Endodermal cell (in vitro differentiated cells): ENCODE measurements around the gene PLD2. TPM values are rescaled to one million over a fixed set of nuclear protein-coding genes. Genes with fewer than 3 reads are reported as not detected.
A peak's percentile ranks its signal among the peaks of the same experiment; 100 is the strongest.

Source experiments
- DNase-seq: peaks from one replicate; pipeline ENCODE4 v3.0.0-alpha.2; 2017
- H3K27ac ChIP-seq: 2 replicates; pipeline ENCODE4 v1.5.1; 2013; ENCODE audit warnings: mild to moderate bottlenecking, low read depth, low read length, moderate library complexity
- H3K27me3 ChIP-seq: 2 replicates; pipeline ENCODE4 v1.6.1; 2013; ENCODE audit warnings: mild to moderate bottlenecking, low read length, moderate library complexity; ENCODE audit not compliant: insufficient read depth, control insufficient read depth, poor library complexity, severe bottlenecking
- H3K36me3 ChIP-seq: 2 replicates; pipeline ENCODE4 v1.7.0; 2013; ENCODE audit warnings: mild to moderate bottlenecking, low read length, moderate library complexity; ENCODE audit not compliant: control insufficient read depth, insufficient read depth
- H3K4me1 ChIP-seq: one replicate; pipeline ENCODE4 v1.7.0; 2013; ENCODE audit warnings: low read length; ENCODE audit not compliant: control insufficient read depth, insufficient read depth
- H3K4me3 ChIP-seq: 2 replicates; pipeline ENCODE4 v1.5.1; 2013; ENCODE audit warnings: mild to moderate bottlenecking, low read length, moderate library complexity
- H3K9ac ChIP-seq: 2 replicates; pipeline ENCODE4 v1.6.1; 2013; ENCODE audit warnings: mild to moderate bottlenecking, low read length, moderate library complexity; ENCODE audit not compliant: poor library complexity, severe bottlenecking; ENCODE audit errors: extremely low read depth
- H3K9me3 ChIP-seq: 2 replicates; pipeline ENCODE4 v1.6.1; 2013; ENCODE audit warnings: mild to moderate bottlenecking, low read length, moderate library complexity; ENCODE audit not compliant: control insufficient read depth
- H3K27ac Mint-ChIP-seq: 2 replicates; pipeline ENCODE4 v1.8.0; 2020; ENCODE audit warnings: mixed read lengths
- H3K27me3 Mint-ChIP-seq: 2 replicates; pipeline ENCODE4 v1.8.0; 2021; ENCODE audit warnings: mild to moderate bottlenecking, mixed read lengths; ENCODE audit not compliant: insufficient read depth
- H3K36me3 Mint-ChIP-seq: 2 replicates; pipeline ENCODE4 v1.8.0; 2020; ENCODE audit warnings: low read depth, mixed read lengths
- H3K4me1 Mint-ChIP-seq: 2 replicates; pipeline ENCODE4 v1.8.0; 2020; ENCODE audit warnings: mixed read lengths
- H3K4me3 Mint-ChIP-seq: 2 replicates; pipeline ENCODE4 v1.8.0; 2020; ENCODE audit warnings: mild to moderate bottlenecking, moderate library complexity, mixed read lengths
- H3K9me3 Mint-ChIP-seq: 2 replicates; pipeline ENCODE4 v1.8.0; 2020; ENCODE audit warnings: mild to moderate bottlenecking, mixed read lengths
- CTCF ChIP-seq: fragments of 200-600 bp; sonication (generic); conservative IDR thresholded peaks from 2 replicates; pipeline ENCODE4 v1.5.0; 2021; ENCODE audit warnings: antibody characterized with exemption, mild to moderate bottlenecking
- whole genome bisulfite sequencing, 2 experiments: methylation state at CpG; one replicate each; pipeline versions ENCODE4 v1.1.5 to v1.1.7; 2013; ENCODE audit warnings: missing lambda C conversion rate in 2 of 2, mixed read lengths in 1 of 2; ENCODE audit not compliant: insufficient coverage in 1 of 2, insufficient read length in 1 of 2; 5-methylcytosine and 5-hydroxymethylcytosine counted together
- total RNA-seq, 2 donors: library from RNA; stranded (reverse); fragmentation: NEBNext Ultra II Directional in 1 of 2; extraction: Animal tissue kit (Norgen Biotek cat#: 25700) in 1 of 2; gene quantifications; 2 replicates in 1 of 2; 3 replicates in 1 of 2; pipeline ENCODE4 v1.2.1, GENCODE V29; 2021

Gene PLD2
- total RNA-seq, 2 donors from 2014 or later: 72.7 to 75.2 TPM

- 68 to 80% methylated on average over 8 of the region's 8 CpGs for WGBS, 2 experiments
- no peak overlapping the region for H3K4me3 Mint-ChIP-seq
- Histone ChIP-seq H3K9me3 (no peaks in the 10 kb centered on the region), H3K27ac (peak overlapping the region; percentile 53), H3K27me3 (no peaks in the 10 kb centered on the region), H3K4me3 (no peak overlapping the region), H3K9ac (no peak overlapping the region), H3K36me3 (peaks cover 5% of the 10 kb centered on the region), H3K4me1 (no peaks in the 10 kb centered on the region)
- H3K4me1 Mint-ChIP-seq: no peaks in the 10 kb centered on the region
- peaks cover 11% of the 10 kb centered on the region for H3K36me3 Mint-ChIP-seq
- no peaks in the 10 kb centered on the region for H3K9me3 Mint-ChIP-seq
- H3K27ac Mint-ChIP-seq: peak overlapping the region; percentile 18
- no peaks in the 10 kb centered on the region for H3K27me3 Mint-ChIP-seq
- no peak for TF ChIP-seq CTCF
- no peak for DNase-seq
Measured at GRCh38 chr17:4872786-4873185, 65.8 kb downstream of the PLD2 start.

Other genes with a start within 250 kb of the PLD2 start
- not detected for gene GGT6, start 246.6 kb upstream of the PLD2 start, total RNA-seq
- under 1 TPM; 0.51 to 0.79 TPM for gene SMTNL2, start 222.6 kb upstream of the PLD2 start, total RNA-seq
- not detected for gene ALOX15, start 165.5 kb upstream of the PLD2 start, total RNA-seq
- 100 to 1,000 TPM; 108 to 123 TPM for gene PELP1, start 103.0 kb upstream of the PLD2 start, total RNA-seq
- 10 to 100 TPM; 45.3 to 51.8 TPM for gene ARRB2, start 96.5 kb upstream of the PLD2 start, total RNA-seq
- gene MED11, start 75.7 kb upstream of the PLD2 start, total RNA-seq: 10 to 100 TPM; 17.7 to 20.2 TPM
- gene ZMYND15, start 67.3 kb upstream of the PLD2 start, total RNA-seq: not detected
- under 1 TPM; 0.60 to 0.73 TPM for gene CXCL16, start 67.2 kb upstream of the PLD2 start, total RNA-seq
- gene TM4SF5, start 35.3 kb upstream of the PLD2 start, total RNA-seq: not detected
- 1 to 10 TPM in 1 of 2 donors, under 1 TPM in 1; 0.75 to 1.0 TPM for gene VMO1, start 20.8 kb upstream of the PLD2 start, total RNA-seq
- gene GLTPD2, start 18.2 kb upstream of the PLD2 start, total RNA-seq: 1 to 10 TPM in 1 of 2 donors, under 1 TPM in 1; 0.88 to 1.6 TPM
- 100 to 1,000 TPM; 211 to 216 TPM for gene PSMB6, start 11.0 kb upstream of the PLD2 start, total RNA-seq
- gene MINK1, start 26.2 kb downstream of the PLD2 start, total RNA-seq: 10 to 100 TPM; 75.0 to 79.7 TPM
- 1 to 10 TPM in 1 of 2 donors, under 1 TPM in 1; 0.82 to 4.8 TPM for gene C17orf107, start 92.4 kb downstream of the PLD2 start, total RNA-seq
- 1 to 10 TPM in 1 of 2 donors, under 1 TPM in 1; 0.71 to 1.2 TPM for gene CHRNE, start 95.9 kb downstream of the PLD2 start, total RNA-seq
- gene GP1BA, start 125.1 kb downstream of the PLD2 start, total RNA-seq: not detected
- gene SLC25A11, start 132.9 kb downstream of the PLD2 start, total RNA-seq: 10 to 100 TPM; 59.9 to 76.9 TPM
- gene RNF167, start 133.1 kb downstream of the PLD2 start, total RNA-seq: 100 to 1,000 TPM; 120 to 123 TPM
- gene PFN1, start 141.4 kb downstream of the PLD2 start, total RNA-seq: 100 to 1,000 TPM; 880 to 935 TPM
- 10 to 100 TPM; 34.1 to 53.6 TPM for gene ENO3, start 144.0 kb downstream of the PLD2 start, total RNA-seq
- 10 to 100 TPM; 81.1 to 84.4 TPM for gene SPAG7, start 160.7 kb downstream of the PLD2 start, total RNA-seq
- gene CAMTA2, start 180.5 kb downstream of the PLD2 start, total RNA-seq: 10 to 100 TPM; 13.6 to 24.8 TPM
- 1 to 10 TPM in 1 of 2 donors, under 1 TPM in 1; 0.99 to 1.7 TPM for gene INCA1, start 190.4 kb downstream of the PLD2 start, total RNA-seq
- gene KIF1C, start 190.8 kb downstream of the PLD2 start, total RNA-seq: 100 to 1,000 TPM; 108 to 133 TPM
- under 1 TPM in 1 of 2 donors, not detected in 1; 0.13 TPM for gene SLC52A1, start 228.3 kb downstream of the PLD2 start, total RNA-seq